RWPE1 (cell line): Measurements from ENCODE around the gene GPR32.

ENCODE experiments used
- CTCF ChIA-PET: fragments of 350-600 bp; sonication (Branson Sonifier 250); formaldehyde crosslinking; extraction: SDS; loops from one replicate; lab custom pipeline; 2021; lab: Yijun Ruan, JAX
- POLR2A ChIA-PET: fragments of 400-600 bp; formaldehyde crosslinking; extraction: SDS; loops from one replicate; lab custom pipeline; 2020; ENCODE audit warnings: antibody characterized with exemption; ENCODE audit not compliant: low non-redundant PET; lab: Yijun Ruan, JAX
- DNase-seq: peaks from one replicate; pipeline ENCODE4 v3.0.0; 2012; ENCODE audit warnings: low spot score
- H3K27ac ChIP-seq: fragments of 450-650 bp; 2 replicates; pipeline ENCODE4 v1.5.1; 2017
- CTCF ChIP-seq: fragments of 450-650 bp; conservative IDR thresholded peaks from 2 replicates; pipeline ENCODE4 v1.5.1; 2017; ENCODE audit warnings: low read depth, mild to moderate bottlenecking

Gene GPR32

GRCh38 chr19:50776131-50776530 is 5.9 kb downstream of the GPR32 start:
- DNase-seq, result no peak
- no peak overlapping the region for H3K27ac ChIP-seq
- CTCF ChIA-PET, result interaction anchor here (0.6 kb wide), 1 partner anchor 9 kb away, joined by 4 read pairs; no protein-coding TSS in a partner anchor
- TF ChIP-seq CTCF, result no peak
- POLR2A ChIA-PET, result no interaction called here

- ChIA-PET CTCF (interaction anchor here (0.6 to 1.1 kb wide), 3 partner anchors 145 to 239 kb away, joined by 3 to 5 read pairs (median 3); no protein-coding TSS in a partner anchor), POLR2A (no interaction called here)
- TF ChIP-seq CTCF, result no peak
- no peak overlapping the region for H3K27ac ChIP-seq
- DNase-seq, result no peak
These were observed 7.0 kb downstream of the GPR32 start for GRCh38 chr19:50777261-50777660.

GRCh38 chr19:50777830-50778303 is 7.6 kb downstream of the GPR32 start:
- H3K27ac ChIP-seq, result no peak overlapping the region
- no peak for TF ChIP-seq CTCF
- DNase-seq, result no peak
- ChIA-PET CTCF (interaction anchor here (1.1 kb wide), 2 partner anchors 54 to 144 kb away, joined by 3 to 5 read pairs; no protein-coding TSS in a partner anchor), POLR2A (no interaction called here)

GRCh38 chr19:50778906-50779430 is 8.7 kb downstream of the GPR32 start:
- ChIA-PET CTCF (interaction anchor here (0.7 to 1.2 kb wide), 3 partner anchors 48 to 422 kb away, joined by 3 to 4 read pairs (median 3); no protein-coding TSS in a partner anchor), POLR2A (interaction anchor here (0.7 kb wide), 1 partner anchor 57 kb away, joined by 3 read pairs; no protein-coding TSS in a partner anchor)
- TF ChIP-seq CTCF, result no peak
- no peak for DNase-seq
- H3K27ac ChIP-seq, result no peak overlapping the region

GRCh38 chr19:50779504-50780457 is 9.5 kb downstream of the GPR32 start:
- POLR2A ChIA-PET, result interaction anchor here (0.7 kb wide), 1 partner anchor 58 kb away, joined by 3 read pairs; no protein-coding TSS in a partner anchor

More at GRCh38 chr19:50779504-50780457, 9.5 kb downstream of the GPR32 start:
- no peak for DNase-seq
- CTCF ChIA-PET, result interaction anchor here (0.6 to 1.2 kb wide), 8 partner anchors 31 to 422 kb away, joined by 3 to 4 read pairs (median 3); partner anchors contain the start of gene CLEC11A
- H3K27ac ChIP-seq, result no peak overlapping the region
- TF ChIP-seq CTCF, result no peak
